Esophagus (tissue), 2 donors: ENCODE results near the gene MYO10. TPM values are rescaled to one million over a fixed set of nuclear protein-coding genes. Genes with fewer than 3 reads are reported as not detected.
"Not testable (repeated sequence)": the region's sequence is repeated elsewhere in the genome, so short reads cannot be mapped to it uniquely, and the experiment has no call there.

Source experiments
- H3K27ac ChIP-seq, 2 donors: one replicate each; pipeline ENCODE4 v1.5.1; 2013; ENCODE audit warnings: low read depth in 2 of 2, mild to moderate bottlenecking in 2 of 2, inconsistent platforms in 1 of 2, low read length in 1 of 2, moderate library complexity in 1 of 2
- H3K27me3 ChIP-seq, 2 donors: one replicate each; pipeline ENCODE4 v1.6.1; 2013; ENCODE audit warnings: low read length in 2 of 2, control low read depth in 1 of 2, mild to moderate bottlenecking in 1 of 2; ENCODE audit not compliant: insufficient read depth in 2 of 2, control insufficient read depth in 1 of 2
- H3K36me3 ChIP-seq, 2 donors: one replicate each; pipeline ENCODE4 v1.6.1; 2013; ENCODE audit warnings: low read length in 1 of 2; ENCODE audit not compliant: control insufficient read depth in 2 of 2, insufficient read depth in 2 of 2
- H3K4me1 ChIP-seq, 2 donors: one replicate each; pipeline ENCODE4 v1.6.1; 2013; ENCODE audit warnings: low read length in 1 of 2; ENCODE audit not compliant: control insufficient read depth in 2 of 2, insufficient read depth in 2 of 2
- H3K4me3 ChIP-seq, 2 donors: one replicate each; pipeline ENCODE4 v1.5.1; 2013; ENCODE audit warnings: low read length in 2 of 2, mild to moderate bottlenecking in 2 of 2, low read depth in 1 of 2, moderate library complexity in 1 of 2
- H3K9me3 ChIP-seq, 2 donors: one replicate each; pipeline ENCODE4 v1.6.1; 2013; ENCODE audit warnings: mild to moderate bottlenecking in 2 of 2, low read depth in 1 of 2, low read length in 1 of 2, moderate library complexity in 1 of 2; ENCODE audit not compliant: control insufficient read depth in 2 of 2, insufficient read depth in 1 of 2
- WGBS, 2 donors: extraction: QIAGEN DNeasy Blood & Tissue Kit; methylation state at CpG; one replicate each; pipeline ENCODE4 v1.1.7; 2013; 5-methylcytosine and 5-hydroxymethylcytosine counted together
- polyA plus RNA-seq, 2 donors: library from polyadenylated mRNA; stranded (reverse); fragments of 200-250 nt; gene quantifications; one replicate each; pipeline ENCODE4 v1.2.3, GENCODE V29; 2013
- donor health status: healthy with polysubstance abuse.
- donor health status: Bipolar disorder and iron deficiency.

The MYO10 gene
- polyA plus RNA-seq, 2 donors, result 5.8 to 5.9 TPM

DNA sequence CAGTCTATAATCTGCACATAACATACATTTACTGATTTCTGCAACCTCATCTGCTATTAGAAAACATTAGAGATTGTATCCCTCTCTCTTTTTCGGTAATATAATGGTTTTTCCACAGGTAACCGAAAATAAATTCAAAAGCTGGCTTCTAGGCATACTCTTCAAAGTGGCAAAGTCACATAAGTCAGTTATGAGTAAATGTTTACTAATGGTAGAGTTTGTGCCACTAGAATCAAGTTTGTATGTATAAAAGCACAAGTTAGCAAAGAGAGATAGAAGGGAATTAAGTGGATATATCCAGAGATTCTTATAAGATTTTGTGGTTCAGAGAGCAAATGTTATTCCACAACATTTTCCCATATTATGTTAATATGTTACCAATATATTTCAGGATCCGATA, 86.9 kb downstream of the MYO10 start:
- Histone ChIP-seq H3K27ac (no peak overlapping the region), H3K4me1 (no peaks in the 10 kb centered on the region), H3K4me3 (no peak overlapping the region), H3K27me3 (no peaks in the 10 kb centered on the region), H3K36me3 (no peaks in the 10 kb centered on the region), H3K9me3 (no peaks in the 10 kb centered on the region)
- 74 to 88% methylated on average over 3 of the region's 3 CpGs for WGBS, 2 donors

- WGBS, 2 donors, result 76 to 85% methylated on average over 3 of the region's 3 CpGs
- Histone ChIP-seq H3K27ac (no peak overlapping the region), H3K4me1 (peaks cover 0 to 2% of the 10 kb centered on the region in 2 donors), H3K9me3 (no peaks in the 10 kb centered on the region), H3K27me3 (no peaks in the 10 kb centered on the region), H3K4me3 (no peak overlapping the region), H3K36me3 (no peaks in the 10 kb centered on the region)
Observed at GRCh38 chr5:16844952-16845351, 91.1 kb downstream of the MYO10 start.

- WGBS, 2 donors, result 41 to 44% methylated on average over 8 of the region's 8 CpGs
- Histone ChIP-seq H3K4me1 (peaks cover 0 to 2% of the 10 kb centered on the region in 2 donors), H3K9me3 (no peaks in the 10 kb centered on the region), H3K27me3 (no peaks in the 10 kb centered on the region), H3K4me3 (no peak overlapping the region), H3K36me3 (no peaks in the 10 kb centered on the region), H3K27ac (no peak overlapping the region)
Observed at GRCh38 chr5:16842896-16843295, 93.2 kb downstream of the MYO10 start.

GRCh38 chr5:16841416-16841815, 94.7 kb downstream of the MYO10 start:
- Histone ChIP-seq H3K27me3 (no peaks in the 10 kb centered on the region), H3K9me3 (no peaks in the 10 kb centered on the region), H3K27ac (no peak overlapping the region), H3K36me3 (no peaks in the 10 kb centered on the region), H3K4me3 (no peak overlapping the region), H3K4me1 (peaks cover 0 to 2% of the 10 kb centered on the region in 2 donors)
- 33 to 54% methylated on average over 7 of the region's 7 CpGs for WGBS, 2 donors

DNA sequence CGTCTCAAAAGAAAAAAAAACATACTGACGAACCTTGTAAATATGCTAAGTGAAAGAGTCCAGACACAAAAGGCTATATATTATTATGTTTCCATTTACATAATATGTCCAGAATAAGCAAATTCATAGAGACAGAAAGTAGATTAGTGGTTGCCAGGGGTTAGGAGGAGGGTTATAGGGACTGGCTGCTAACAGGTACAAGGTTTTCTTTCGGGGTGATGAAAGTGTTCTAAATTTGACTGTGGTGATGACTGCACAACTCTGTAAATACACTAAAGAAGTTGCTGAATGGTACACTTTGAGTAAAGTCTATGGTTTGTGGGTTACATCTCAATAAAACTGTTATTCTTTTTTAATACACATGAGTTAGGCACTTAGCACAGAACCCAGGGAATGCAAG, 98.8 kb downstream of the MYO10 start:
- WGBS, 2 donors, result 77 to 93% methylated on average over 3 of the region's 3 CpGs
- Histone ChIP-seq H3K27me3 (no peaks in the 10 kb centered on the region), H3K27ac (no peak overlapping the region), H3K36me3 (no peaks in the 10 kb centered on the region), H3K4me1 (no peaks in the 10 kb centered on the region), H3K4me3 (no peak overlapping the region), H3K9me3 (no peaks in the 10 kb centered on the region)

DNA sequence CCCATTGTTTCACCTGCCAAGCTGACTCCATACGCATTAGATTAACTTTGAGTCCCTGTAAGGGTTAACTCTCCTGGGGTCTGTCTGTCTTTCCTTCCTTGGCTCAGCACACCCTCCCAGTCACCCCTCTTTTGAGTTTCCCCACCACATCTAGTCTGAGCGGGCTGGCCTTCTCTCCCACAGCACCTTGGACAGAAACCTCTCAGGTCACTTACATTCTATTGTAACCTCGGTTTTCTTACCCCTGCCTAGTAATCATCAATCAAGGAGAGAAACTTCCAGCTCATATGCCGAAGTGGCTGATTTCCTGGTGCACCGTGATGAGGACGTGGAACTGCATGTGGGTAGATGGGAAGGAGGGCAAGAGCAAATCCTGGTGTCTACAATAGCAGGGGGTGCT, 102.1 kb downstream of the MYO10 start:
- WGBS, 2 donors, result 72 to 80% methylated on average over 6 of the region's 6 CpGs

GRCh38 chr5:16831326-16831725, 104.8 kb downstream of the MYO10 start:
- 92 to 94% methylated on average over 7 of the region's 7 CpGs for whole genome bisulfite sequencing, 2 donors
- not testable (repeated sequence) for H3K27me3 ChIP-seq

More for the DNA sequence above, 102.1 kb downstream of the MYO10 start:
- H3K9me3 ChIP-seq, result no peaks in the 10 kb centered on the region
- H3K4me1 ChIP-seq, result no peaks in the 10 kb centered on the region
- H3K36me3 ChIP-seq, result no peaks in the 10 kb centered on the region
- no peaks in the 10 kb centered on the region for H3K27me3 ChIP-seq
- H3K27ac ChIP-seq, result no peak overlapping the region
- H3K4me3 ChIP-seq, result no peak overlapping the region

GRCh38 chr5:16827755-16828154, 108.3 kb downstream of the MYO10 start:
- Histone ChIP-seq H3K27ac (no peak overlapping the region), H3K4me3 (no peak overlapping the region)
- 90 to 91% methylated on average over 8 of the region's 8 CpGs for WGBS, 2 donors

More at GRCh38 chr5:16831326-16831725, 104.8 kb downstream of the MYO10 start:
- not testable (repeated sequence) for H3K4me1 ChIP-seq, H3K27ac ChIP-seq, H3K9me3 ChIP-seq, H3K4me3 ChIP-seq, H3K36me3 ChIP-seq

GRCh38 chr5:16826379-16827125, 109.5 kb downstream of the MYO10 start:
- Histone ChIP-seq H3K9me3 (no peaks in the 10 kb centered on the region), H3K4me1 (no peaks in the 10 kb centered on the region), H3K36me3 (no peaks in the 10 kb centered on the region), H3K27ac (no peak overlapping the region), H3K4me3 (no peak overlapping the region), H3K27me3 (no peaks in the 10 kb centered on the region)
- 72 to 74% methylated on average over 15 of the region's 15 CpGs for WGBS, 2 donors

More at GRCh38 chr5:16827755-16828154, 108.3 kb downstream of the MYO10 start:
- Histone ChIP-seq H3K4me1 (no peaks in the 10 kb centered on the region), H3K9me3 (no peaks in the 10 kb centered on the region), H3K36me3 (no peaks in the 10 kb centered on the region), H3K27me3 (no peaks in the 10 kb centered on the region)

- 74 to 75% methylated on average over 4 of the region's 4 CpGs for WGBS, 2 donors
- Histone ChIP-seq H3K4me1 (no peaks in the 10 kb centered on the region), H3K27ac (no peak overlapping the region), H3K9me3 (no peaks in the 10 kb centered on the region), H3K4me3 (no peak overlapping the region), H3K27me3 (no peaks in the 10 kb centered on the region), H3K36me3 (no peaks in the 10 kb centered on the region)
Observed at GRCh38 chr5:16819522-16820167, 116.4 kb downstream of the MYO10 start.
